Epidermal melanocyte (primary cell): ENCODE data around the gene PRR5L.
"Not testable (repeated sequence)": the region's sequence is repeated elsewhere in the genome, so short reads cannot be mapped to it uniquely, and the experiment has no call there.

ENCODE experiments used
- DNase-seq: peaks from one replicate; pipeline ENCODE4 v3.0.0; 2011; ENCODE audit warnings: low spot score; ENCODE audit not compliant: insufficient read length

Gene PRR5L

DNA sequence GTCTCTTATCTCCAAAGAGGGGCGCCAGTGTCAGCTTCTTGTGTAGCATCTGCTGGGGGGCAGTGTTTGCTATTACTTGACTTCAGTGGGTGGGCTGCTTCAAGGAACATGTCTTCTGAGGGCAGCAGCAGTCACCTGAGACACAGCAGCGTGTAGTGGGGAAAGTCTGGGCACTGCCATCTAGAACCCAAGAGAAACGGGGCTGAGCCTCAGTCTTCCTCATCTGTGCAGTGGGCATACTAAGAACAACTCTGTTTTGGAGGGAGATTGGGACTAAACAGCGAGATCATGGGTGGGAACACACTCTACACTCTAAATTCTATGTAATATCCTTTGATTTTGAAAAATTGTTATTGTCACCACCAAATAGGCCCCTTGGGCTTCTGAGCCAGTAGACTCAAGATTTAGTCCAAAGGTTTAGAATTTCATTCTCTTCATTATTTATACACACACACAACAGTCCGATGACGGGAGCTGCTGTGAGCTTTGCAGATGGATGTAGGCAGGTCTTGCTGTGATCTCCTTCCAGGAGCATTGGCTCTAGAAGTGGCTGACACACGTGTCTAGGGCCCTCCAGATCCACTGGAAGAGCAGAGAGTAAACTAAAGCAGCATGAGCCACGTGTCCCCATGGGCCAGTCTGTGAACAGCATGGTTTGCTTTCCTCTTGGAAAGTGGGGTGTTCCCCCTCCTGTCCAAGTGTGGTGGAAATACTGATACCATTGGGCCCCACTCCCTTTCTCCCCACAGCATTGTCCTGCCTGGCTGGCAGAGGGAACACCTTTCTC lies 162.2 kb downstream of the PRR5L start:
- DNase-seq, result no peak

DNA sequence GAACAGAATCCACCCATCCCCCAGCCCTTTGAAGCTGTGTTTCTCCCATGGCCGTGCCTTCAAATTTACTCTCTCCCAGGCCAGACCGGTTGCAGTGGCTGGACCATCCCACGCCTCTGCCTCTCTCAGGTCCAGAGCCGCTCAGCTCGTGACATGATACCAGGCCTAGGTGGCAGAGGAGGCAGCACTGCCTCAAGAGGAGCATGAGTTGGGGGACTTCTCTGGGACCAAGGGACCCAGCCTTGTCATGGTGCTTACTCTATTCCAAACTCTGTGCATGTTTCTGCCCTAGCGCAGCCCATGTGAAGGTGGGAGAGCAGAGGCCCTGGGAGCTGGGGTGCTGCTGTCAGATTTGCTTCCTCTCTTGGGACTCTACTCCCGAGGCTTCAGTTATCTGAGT lies 163.0 kb downstream of the PRR5L start:
- no peak for DNase-seq

DNA sequence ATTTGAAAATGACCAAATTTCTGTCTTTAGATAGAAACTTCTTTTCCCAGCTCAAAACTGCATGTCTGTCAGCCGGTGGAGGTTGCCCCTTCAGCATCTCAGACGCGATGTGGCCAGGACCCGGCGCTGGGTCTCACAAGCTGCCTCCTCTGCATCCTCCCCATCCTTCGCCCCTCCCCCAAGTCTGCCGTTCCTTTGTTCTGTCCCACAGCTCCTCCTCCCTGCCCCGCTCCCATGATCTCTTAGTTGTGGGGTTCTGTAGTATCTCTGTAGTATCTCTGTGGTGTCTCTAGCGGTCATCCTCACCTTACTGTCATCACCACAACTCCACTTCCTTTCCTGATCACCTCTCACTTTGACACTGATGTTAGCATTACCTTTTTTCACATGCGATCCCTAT lies 164.1 kb downstream of the PRR5L start:
- no peak for DNase-seq

DNA sequence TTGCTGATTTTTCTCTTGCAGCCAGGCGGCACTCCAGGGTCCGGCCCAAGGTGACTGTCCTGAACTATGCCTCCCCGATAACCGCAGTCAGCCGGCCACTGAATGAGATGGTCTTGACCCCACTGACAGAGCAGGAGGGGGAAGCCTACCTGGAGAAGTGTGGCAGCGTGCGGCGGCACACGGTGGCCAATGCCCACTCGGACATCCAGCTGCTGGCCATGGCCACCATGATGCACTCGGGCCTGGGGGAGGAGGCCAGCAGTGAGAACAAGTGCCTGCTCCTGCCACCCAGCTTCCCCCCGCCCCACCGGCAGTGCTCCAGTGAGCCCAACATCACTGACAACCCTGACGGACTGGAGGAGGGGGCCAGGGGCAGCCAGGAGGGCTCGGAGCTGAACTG lies 166.2 kb downstream of the PRR5L start:
- DNase-seq, result no peak

DNA sequence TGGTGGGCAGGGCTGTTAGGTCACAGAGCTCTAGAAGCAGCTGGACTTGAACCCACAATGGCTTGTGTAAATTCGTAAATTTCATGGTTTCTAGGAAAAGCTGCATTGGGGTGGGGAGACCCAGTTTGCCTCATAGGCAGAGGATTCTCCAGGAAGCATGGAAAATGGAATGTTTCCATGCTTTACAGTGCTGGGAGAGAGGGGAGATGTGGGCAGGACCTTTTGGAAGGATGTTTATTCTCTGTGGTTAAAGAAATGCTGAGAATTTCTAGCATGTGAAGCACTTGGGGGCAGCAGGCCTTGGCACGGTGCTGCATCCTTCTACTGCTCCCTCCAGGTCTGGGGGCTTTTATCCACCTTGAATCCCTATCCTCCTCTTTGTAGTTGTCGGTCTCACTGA lies 167.7 kb downstream of the PRR5L start:
- DNase-seq, result no peak

DNA sequence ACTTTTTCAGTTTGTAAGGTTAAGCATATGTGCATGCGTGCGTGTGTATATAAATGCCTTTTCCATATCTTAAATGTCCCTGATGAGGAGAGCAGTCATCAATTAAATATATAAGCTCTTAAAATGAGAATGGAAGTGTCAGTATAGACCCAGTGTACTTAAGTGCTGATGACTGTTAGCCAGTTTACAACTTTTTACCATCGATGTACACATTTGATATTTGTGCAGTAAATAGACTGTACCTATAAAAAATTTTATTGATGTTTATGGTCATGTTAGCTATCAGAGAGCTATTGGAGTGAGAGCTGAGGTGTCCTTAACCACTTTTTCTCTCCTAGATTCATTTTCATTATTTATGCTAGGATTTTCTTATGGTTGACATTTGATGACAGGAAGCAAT lies 168.6 kb downstream of the PRR5L start:
- DNase-seq, result no peak

DNA sequence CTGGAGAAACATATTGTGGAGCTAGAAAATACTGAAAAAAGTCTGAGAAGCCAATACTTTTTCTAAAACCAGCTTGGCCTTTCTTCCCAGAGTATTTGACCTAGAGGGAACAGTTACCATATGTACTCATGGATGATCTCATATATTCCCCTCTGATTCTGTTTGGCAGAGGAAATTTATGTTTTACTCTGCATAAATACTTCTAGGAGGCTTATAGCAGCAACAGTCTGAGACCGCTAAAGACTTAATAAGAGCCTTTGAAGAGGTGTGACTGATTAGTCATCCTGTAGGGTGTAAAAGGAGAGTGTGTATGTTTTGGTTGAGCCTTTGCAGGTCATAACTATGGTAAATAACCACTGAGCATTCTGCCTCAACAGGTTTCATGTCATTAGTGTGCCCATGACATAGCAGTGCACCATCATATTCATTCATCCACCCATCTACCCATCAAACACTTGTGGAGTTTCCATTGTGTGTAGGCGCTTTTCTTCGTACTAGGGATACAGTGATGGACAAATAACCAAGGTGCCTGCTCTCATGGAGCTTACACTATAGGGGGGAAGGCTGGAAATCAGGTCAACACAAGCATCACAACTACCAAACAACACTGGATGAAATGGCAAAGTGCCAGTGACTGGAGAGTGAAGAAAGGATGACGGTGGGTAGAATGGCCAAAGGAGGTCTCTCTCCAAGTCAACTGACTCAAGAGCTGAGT lies 169.5 kb downstream of the PRR5L start:
- no peak for DNase-seq

DNA sequence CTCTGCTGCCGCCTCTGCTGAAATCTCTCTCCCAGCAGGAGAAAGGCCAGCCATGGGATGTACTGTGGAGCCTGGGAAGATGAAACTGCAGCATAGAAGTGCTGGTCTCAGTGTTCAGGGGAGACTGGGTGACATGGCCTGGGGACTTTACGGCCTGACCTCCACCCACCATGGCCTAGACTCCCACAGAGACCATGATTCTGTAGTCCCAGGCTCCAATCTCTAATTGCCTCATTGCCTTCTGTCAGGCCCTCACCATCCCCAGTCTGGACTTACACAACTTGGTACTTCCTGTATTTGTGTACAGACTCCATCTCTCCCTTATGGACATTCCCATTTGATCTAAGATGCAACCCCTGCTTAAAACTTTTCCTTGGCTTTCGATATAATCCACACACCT lies 170.9 kb downstream of the PRR5L start:
- no peak for DNase-seq

DNA sequence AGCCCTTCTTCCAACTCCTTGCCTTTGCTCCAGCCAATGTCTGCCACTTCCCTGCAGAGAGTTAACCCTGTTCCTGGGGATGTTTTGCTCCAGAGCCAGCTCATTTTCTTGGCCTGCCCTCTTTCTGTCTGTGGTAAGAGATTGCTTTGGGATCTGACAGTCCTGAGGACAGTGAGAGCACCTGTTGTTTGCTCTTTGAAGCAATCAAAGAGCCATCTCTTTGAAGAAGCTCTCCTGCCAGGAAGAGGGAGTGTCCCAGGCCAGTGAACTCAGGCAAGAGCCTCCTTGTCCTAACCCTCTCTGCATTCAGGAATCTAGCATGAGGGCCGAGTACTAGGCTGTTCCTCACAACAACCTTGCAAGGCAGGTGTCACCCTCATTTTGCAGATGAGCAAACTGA lies 171.8 kb downstream of the PRR5L start:
- no peak for DNase-seq

DNA sequence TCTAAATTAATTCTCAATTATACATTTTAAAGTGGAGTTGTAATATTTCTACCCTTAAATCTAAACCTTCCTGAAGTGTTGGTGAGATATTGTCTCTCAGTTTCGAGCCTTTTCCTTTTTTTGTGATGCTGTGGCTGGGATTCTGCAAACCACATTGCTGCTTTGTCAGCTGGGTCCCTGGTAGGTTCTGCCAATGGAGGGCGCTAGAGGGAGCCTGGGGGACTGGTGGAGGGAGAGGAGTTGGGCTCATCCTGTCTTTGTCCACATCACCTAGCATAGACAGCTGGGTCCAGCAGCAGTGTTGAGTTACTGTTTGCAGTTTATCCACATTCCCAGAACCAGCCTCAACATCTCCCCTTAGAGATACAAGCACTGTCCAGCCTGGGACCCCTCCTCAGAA lies 173.0 kb downstream of the PRR5L start:
- DNase-seq, result no peak

DNA sequence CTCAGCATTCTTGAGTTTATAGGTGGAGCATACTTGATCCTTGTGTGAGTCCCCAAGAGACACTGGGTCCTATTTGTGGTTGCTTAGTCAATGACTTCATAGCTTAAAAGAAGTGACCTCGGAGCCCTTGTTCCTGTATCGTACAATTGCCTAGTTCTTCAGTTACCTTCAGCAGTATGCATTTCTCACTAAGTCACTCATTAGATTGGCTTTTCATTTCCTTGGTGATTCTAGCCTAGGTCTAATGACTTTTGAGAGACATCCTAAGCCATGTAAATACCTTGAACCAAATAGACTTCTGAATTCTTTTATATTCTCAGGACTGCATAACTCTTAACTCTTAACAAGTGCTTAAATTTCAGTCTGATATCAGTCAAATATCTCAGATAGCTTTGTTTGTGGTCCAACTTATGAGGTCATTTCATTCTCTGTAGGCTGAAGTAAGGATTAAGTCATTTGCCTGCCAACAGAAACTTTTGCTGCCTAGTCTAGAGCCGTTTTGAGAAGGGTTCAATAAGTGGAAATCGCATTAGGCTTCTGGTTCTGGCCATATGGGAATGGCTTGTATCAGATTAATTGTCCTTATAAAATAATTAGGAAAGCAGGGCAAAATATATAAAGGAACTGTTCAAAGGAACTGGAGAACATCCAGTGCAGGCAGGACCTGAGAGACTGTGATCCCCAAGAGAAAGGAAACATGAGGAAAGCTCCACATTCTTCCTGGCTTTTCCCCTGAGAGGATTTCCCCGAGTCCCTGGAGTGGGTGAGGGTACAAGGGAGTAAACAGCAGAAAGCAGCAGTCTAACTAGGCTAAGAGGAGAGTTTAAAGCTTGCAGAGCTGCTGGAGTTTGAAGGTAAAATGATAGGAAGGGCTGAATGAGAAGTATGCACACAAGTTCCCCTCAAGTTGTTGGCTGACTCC lies 174.1 kb downstream of the PRR5L start:
- DNase-seq, result no peak

DNA sequence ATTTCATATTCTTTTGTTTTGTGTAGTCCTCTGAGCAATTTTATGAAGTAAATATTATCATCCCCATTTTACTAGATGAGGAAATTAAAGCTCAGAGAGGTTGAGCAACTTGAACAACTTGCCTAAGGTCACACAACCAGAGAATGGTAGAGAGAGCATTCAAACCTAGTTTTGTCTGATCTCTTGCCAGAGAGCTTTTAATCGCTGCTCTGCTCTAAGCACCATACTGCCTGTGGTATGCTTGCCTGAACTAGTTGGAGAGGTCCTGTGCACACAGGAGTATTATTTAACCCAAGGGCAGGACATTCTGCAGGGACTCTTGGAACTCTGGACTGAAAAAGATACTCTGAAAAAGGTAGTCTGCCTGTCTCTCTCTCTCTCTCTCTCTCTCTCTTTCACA lies 175.5 kb downstream of the PRR5L start:
- no peak for DNase-seq

DNA sequence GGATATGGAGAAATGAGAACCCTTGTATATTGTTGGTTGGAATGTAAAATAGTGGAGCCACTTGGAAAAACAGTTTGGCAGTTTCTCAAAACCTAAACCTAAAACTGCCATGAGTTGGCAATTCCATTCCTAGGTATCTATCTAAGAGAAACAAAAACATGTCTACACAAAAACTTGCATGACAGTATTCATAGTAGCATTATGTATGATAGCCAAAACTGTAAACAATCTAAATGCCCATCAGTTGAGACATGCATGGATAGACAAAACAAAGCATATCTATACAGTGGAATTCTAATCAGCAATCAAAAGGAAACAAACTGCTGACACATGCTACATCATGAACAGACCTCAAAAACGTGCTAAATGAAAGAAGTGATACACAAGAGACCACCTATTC lies 179.1 kb downstream of the PRR5L start:
- no peak for DNase-seq

DNA sequence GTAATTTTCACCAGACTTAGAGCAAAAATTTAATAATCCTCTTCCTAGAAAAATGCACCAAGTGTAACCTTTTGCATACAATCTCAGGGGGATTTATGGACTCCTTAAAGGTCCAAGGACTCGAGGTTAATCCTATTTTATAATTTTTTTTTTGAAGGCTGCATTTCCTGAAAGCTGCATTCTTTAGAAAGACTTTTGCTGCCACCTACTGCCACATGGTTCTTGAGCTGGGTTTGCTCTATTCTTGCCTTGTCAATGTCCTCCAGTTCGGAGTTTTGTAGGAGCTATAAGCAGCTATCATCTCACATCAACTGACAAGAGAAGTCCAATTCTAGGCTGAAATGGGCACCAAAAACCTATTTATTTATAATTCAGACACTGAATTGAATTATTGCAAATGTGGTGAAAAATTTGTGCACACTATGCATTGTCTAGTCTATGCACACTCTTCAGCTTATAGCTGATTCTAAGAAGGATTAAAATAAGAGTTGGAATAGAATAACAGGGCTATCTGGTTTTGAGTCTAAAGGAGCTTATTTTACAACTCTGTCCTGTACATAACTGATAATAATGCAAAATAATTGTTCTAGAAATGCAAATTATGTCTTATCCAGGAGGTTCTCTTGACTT lies 182.7 kb downstream of the PRR5L start:
- DNase-seq, result no peak

DNA sequence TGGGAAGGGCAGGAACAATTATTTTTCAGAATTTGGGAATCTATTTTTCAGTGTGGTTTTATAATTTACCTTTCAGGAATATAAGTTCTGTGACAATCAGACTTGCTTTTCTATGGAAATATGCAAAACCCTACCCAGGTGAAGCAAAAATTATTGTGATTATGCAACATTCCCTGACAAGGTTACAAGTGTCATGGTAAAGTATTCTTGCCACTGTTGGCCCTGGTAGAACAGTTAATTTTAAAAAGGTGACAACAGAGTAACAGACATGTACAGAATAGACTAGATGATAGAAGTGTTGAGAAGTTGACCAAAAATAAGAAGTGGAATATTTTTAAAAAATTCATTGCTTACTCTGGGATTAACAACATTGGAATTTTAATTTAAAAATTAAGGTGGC lies 184.7 kb downstream of the PRR5L start:
- no peak for DNase-seq

DNA sequence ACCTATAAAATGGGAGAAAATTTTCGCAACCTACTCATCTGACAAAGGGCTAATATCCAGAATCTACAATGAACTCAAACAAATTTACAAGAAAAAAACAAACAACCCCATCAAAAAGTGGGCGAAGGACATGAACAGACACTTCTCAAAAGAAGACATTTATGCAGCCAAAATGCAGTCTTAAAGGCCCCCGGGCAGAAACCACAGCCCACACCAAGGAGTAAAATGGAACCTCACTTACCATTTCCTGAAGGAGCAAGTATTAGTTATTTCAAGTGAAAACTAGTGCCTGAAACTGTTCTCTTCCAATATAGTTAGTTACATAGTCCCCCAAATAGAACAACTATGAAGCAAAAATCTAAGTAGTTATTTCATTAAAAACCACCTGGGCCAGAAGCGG lies 187.0 kb downstream of the PRR5L start:
- DNase-seq, result not testable (repeated sequence)

DNA sequence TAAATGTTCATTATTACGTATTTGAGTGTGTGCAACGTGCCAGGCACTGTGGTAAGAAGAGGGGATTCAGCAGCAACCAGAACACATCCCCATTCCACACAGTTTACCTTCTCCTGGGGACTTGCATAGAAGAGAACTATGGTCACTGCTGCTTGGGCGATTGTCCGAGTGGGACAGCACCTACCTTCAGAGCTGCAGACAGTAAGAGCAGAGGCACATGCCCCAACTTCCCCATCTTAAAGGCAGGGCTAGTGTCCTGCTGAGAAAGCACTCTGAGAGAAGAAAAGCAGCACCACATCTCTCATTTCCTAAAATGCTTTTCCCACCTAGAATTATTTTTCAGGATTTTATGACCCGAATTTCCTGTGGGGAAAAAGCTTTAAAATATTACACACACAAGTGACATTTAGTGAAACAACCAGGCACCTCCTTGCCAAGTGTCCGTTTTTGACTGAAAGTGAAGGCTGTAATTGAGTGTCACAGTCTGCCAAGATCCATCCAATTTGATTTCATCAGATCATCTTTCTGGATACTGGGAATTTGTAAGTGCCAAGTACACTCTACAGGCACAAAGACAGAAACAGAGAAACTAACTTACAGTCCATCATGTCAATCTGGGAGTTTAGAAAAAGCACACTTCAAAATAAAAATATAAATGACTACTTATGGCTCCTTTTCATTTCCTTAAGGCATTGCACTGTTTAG lies 189.4 kb downstream of the PRR5L start:
- no peak for DNase-seq

DNA sequence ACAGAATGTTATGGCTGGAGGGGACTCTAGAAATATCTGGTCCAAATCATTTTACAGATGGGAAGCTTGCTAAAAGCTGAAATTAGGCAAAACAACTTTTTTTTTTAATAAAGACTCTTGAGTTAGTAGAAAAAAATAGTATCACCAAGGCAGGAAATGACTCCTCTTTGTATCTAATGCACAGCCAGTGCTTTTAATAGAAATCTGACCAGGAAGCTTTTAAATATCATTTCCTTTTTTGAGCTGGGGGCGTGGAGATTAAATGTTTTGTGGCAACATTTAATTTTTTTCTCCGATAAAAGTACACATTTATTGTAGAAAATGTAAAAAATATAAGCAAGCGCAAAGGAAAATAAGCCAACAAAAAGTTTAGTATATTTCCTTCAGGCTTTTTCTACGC lies 191.5 kb downstream of the PRR5L start:
- no peak for DNase-seq

DNA sequence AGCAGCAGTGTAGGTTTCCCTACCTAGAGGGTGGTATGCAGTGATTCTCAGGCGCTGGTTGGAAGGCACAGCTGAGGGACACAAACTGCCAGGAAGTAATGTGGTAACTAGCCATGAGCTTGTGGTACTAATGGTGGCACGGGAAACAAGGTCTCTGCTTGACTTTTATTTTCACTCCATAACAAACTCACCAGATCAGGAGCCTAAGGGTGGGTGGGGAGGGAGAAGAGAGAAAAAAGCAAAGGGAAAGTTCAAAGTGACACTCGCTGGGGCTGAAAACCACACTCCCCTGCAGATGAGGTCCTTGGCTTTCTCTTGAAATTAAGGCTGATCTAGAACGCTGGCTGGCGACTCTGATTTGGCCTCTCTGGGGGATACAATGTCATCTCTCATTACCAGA lies 192.0 kb downstream of the PRR5L start:
- DNase-seq, result no peak

DNA sequence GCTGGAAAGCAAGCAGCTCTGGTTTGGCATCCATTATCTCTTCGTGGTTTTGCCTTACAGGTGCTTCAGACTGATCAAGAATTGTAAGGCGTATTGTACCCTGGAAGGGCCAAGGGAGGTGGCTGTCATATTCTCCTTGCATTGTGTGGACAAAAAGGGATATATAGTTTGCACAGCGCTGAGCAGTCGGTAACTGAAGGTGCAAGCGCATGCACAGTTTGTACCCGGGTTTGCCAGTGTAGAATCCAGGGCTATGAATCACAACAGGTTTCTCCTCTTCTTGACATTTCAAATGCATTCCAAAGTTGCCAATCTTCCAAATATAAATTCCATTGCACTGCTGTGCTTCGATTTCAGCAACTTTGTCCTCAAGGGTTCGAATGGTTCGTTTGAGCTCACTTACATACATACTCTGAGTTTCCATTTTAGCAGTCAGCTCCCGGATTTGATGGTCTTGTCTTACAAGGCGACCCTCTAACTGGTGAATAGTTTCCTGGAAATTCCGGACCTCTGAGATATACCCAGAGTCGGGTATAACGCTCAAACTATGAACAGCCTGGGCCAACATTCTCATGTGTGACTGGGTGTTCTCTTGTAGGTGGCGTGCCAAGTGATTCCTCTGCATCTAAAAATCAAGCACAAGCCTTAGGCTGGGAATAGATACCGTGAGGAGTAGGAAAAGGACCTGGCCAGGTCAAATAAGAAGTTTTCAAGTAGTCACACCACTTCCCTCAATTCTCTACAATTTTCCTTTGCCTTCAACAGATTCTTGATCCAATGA lies 194.1 kb downstream of the PRR5L start:
- DNase-seq, result no peak
